ENCODE measurements around the gene MYOC. TPM values are rescaled to one million over a fixed set of nuclear protein-coding genes. Genes with fewer than 3 reads are reported as not detected.
"Not testable (repeated sequence)": the region's sequence is repeated elsewhere in the genome, so short reads cannot be mapped to it uniquely, and the experiment has no call there.

MYOC gene
- total RNA-seq, 1 experiment from 2014 or later = not detected

GRCh38 chr1:171606402-171606941 is 46.0 kb downstream of the MYOC start:
- ChIA-PET POLR2A (interaction anchor here (0.7 kb wide), 1 partner anchor 43 kb away, joined by 3 read pairs; no protein-coding TSS in a partner anchor), CTCF (interaction anchor here (0.8 kb wide), 1 partner anchor 48 kb away, joined by 3 read pairs; no protein-coding TSS in a partner anchor)
- TF ChIP-seq TCF7L2 (IDR thresholded peaks at IDR 0.05; ENCODE audit: low read depth, low read length) (no peak), REST (IDR thresholded peaks at IDR 0.05; ENCODE audit: insufficient read depth in 1 of 2, low read depth in 2 of 2, low read length in 1 of 2) (no peak), POLR2AphosphoS5 (IDR thresholded peaks at IDR 0.05; ENCODE audit: low read depth, low read length) (no peak), CTCF (IDR thresholded peaks at IDR 0.05) (no peak), SIN3A (IDR thresholded peaks at IDR 0.05; ENCODE audit: borderline replicate concordance, insufficient read depth, low read depth, low read length) (no peak)
- H3K4me1 ChIP-seq (ENCODE audit: control insufficient read depth, insufficient read depth, low read length) = no peaks in the 10 kb centered on the region
- BruUV-seq (replicated peaks) = no TSS peak
- ATAC-seq = no peak
- no peak for DNase-seq (ENCODE audit: low read depth, low spot score)
- H3K9me3 ChIP-seq (ENCODE audit: control insufficient read depth, insufficient read depth, low read depth, low read length) = no peaks in the 10 kb centered on the region
- no peak overlapping the region for H3K27ac ChIP-seq (ENCODE audit: low read length)
- no peaks in the 10 kb centered on the region for H3K36me3 ChIP-seq (ENCODE audit: control insufficient read depth, insufficient read depth, low read length)
- intact Hi-C loops (cut with micrococcal nuclease; ENCODE audit: unreplicated experiment) = no loop called here
- no peaks in the 10 kb centered on the region for H3K27me3 ChIP-seq (ENCODE audit: control insufficient read depth, insufficient read depth, low read length)
- in situ Hi-C loops (cut with HindIII; ENCODE audit: low pct_unique_long_range_greater_than_20kb, low sequenced_read_pairs) = no loop called here
- H3K4me3 ChIP-seq (ENCODE audit: low read depth in 2 of 2, low read length in 2 of 2) = no peak overlapping the region

GRCh38 chr1:171603042-171603441 is 49.4 kb downstream of the MYOC start:
- POLR2A ChIA-PET; H3K4me1 ChIP-seq (ENCODE audit: control insufficient read depth, insufficient read depth, low read length); BruUV-seq (replicated peaks); intact Hi-C loops (cut with micrococcal nuclease; ENCODE audit: unreplicated experiment); in situ Hi-C loops (cut with HindIII; ENCODE audit: low pct_unique_long_range_greater_than_20kb, low sequenced_read_pairs); ATAC-seq; H3K4me3 ChIP-seq (ENCODE audit: low read depth in 2 of 2, low read length in 2 of 2); DNase-seq (ENCODE audit: low read depth, low spot score); H3K27me3 ChIP-seq (ENCODE audit: control insufficient read depth, insufficient read depth, low read length); CTCF ChIA-PET; H3K9me3 ChIP-seq (ENCODE audit: control insufficient read depth, insufficient read depth, low read depth, low read length); H3K36me3 ChIP-seq (ENCODE audit: control insufficient read depth, insufficient read depth, low read length); H3K27ac ChIP-seq (ENCODE audit: low read length): not testable (repeated sequence)

- ATAC-seq (no peak), DNase-seq (ENCODE audit: low read depth, low spot score) (no peak)
- H3K27ac ChIP-seq (ENCODE audit: low read length) = no peak overlapping the region
- no peaks in the 10 kb centered on the region for H3K9me3 ChIP-seq (ENCODE audit: control insufficient read depth, insufficient read depth, low read depth, low read length)
- no peaks in the 10 kb centered on the region for H3K36me3 ChIP-seq (ENCODE audit: control insufficient read depth, insufficient read depth, low read length)
- H3K4me3 ChIP-seq (ENCODE audit: low read depth in 2 of 2, low read length in 2 of 2) = no peak overlapping the region
- no peak for TF ChIP-seq CTCF (IDR thresholded peaks at IDR 0.05)
- TF ChIP-seq POLR2AphosphoS5 (IDR thresholded peaks at IDR 0.05; ENCODE audit: low read depth, low read length) = no peak
- no peak for TF ChIP-seq TCF7L2 (IDR thresholded peaks at IDR 0.05; ENCODE audit: low read depth, low read length)
- TF ChIP-seq REST (IDR thresholded peaks at IDR 0.05; ENCODE audit: insufficient read depth in 1 of 2, low read depth in 2 of 2, low read length in 1 of 2) = no peak
- TF ChIP-seq SIN3A (IDR thresholded peaks at IDR 0.05; ENCODE audit: borderline replicate concordance, insufficient read depth, low read depth, low read length) = no peak
- intact Hi-C loops (cut with micrococcal nuclease; ENCODE audit: unreplicated experiment) (no loop called here), in situ Hi-C loops (cut with HindIII; ENCODE audit: low pct_unique_long_range_greater_than_20kb, low sequenced_read_pairs) (no loop called here)
- no peaks in the 10 kb centered on the region for H3K27me3 ChIP-seq (ENCODE audit: control insufficient read depth, insufficient read depth, low read length)
- CTCF ChIA-PET = no interaction called here
- no peaks in the 10 kb centered on the region for H3K4me1 ChIP-seq (ENCODE audit: control insufficient read depth, insufficient read depth, low read length)
- no TSS peak for BruUV-seq (replicated peaks)
- POLR2A ChIA-PET = no interaction called here
These were observed 51.6 kb downstream of the MYOC start for GRCh38 chr1:171600862-171601261.
